AG09319 (cell line): ENCODE measurements around the gene NLGN1.
"Not testable (repeated sequence)": the region's sequence is repeated elsewhere in the genome, so short reads cannot be mapped to it uniquely, and the experiment has no call there.

Experiments used
- DNase-seq: peaks from one replicate; pipeline ENCODE4 v3.0.0-alpha.2; 2010; ENCODE audit warnings: low read depth; ENCODE audit errors: extremely low read depth
- TF ChIP-seq, protein P1 (sequence below): IDR thresholded peaks from 2 replicates; pipeline ENCODE4 v1.5.1; 2011; ENCODE audit warnings: low read depth, mild to moderate bottlenecking, inconsistent platforms, low read length, moderate library complexity

The NLGN1 gene

DNA sequence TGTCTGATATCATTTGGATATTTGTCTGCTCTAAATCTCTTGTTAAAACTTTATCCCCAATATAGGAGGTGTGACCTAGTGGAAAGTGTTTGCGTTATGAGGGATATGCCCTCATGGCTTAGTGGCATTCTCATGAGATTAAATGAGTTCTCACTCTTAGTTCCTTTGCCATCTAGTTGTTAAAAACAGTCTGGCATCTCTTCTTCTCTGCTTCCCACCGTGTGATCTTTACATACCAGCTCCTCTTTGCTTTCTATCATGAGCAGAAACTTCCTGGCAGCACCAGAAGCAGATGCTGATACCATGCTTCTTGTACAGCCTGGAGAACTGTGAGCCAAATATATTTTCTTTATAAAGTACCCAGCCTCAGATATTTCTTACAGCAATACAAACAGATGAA is 33.0 kb downstream of the NLGN1 start:
- no peak for DNase-seq
- TF ChIP-seq, protein P1, sequence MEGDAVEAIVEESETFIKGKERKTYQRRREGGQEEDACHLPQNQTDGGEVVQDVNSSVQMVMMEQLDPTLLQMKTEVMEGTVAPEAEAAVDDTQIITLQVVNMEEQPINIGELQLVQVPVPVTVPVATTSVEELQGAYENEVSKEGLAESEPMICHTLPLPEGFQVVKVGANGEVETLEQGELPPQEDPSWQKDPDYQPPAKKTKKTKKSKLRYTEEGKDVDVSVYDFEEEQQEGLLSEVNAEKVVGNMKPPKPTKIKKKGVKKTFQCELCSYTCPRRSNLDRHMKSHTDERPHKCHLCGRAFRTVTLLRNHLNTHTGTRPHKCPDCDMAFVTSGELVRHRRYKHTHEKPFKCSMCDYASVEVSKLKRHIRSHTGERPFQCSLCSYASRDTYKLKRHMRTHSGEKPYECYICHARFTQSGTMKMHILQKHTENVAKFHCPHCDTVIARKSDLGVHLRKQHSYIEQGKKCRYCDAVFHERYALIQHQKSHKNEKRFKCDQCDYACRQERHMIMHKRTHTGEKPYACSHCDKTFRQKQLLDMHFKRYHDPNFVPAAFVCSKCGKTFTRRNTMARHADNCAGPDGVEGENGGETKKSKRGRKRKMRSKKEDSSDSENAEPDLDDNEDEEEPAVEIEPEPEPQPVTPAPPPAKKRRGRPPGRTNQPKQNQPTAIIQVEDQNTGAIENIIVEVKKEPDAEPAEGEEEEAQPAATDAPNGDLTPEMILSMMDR = no peak

DNA sequence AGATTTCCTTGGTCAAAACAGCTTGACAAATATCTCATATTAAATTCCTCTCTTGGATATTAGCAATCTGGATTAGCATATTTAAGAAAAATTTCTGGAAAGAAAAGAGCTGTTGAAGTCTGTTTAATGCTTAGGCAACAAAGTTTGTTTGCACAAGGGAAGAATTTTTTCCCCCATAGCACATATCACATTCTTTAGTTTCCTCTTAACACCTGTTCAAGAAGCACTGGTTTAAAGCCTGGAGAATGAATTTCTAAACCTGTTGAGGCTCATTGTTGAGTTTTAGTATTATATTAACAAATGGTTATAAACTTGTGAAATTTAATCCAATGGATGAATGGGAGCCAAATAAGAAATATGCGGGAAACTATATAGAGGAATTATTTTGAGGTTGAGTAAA is 41.5 kb downstream of the NLGN1 start:
- DNase-seq = no peak
- TF ChIP-seq, protein P1 = no peak

DNA sequence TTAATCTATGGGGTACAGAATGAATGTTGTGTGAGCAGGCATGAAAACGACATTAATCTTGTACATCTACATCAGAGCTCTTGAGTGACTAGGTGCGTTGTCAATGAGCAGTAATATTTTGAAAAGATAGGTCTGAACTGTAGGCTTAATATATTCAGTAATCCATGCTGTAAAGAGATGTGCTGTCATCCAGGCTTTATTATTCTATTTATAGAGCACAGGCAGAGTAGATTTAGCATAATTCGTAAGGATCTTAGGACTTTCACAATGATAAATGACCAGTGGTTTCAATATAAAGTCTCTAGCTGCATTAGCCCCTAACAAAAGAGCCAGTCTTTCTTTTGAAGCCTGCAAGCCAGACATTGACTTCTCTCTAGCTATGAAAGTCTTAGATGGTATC is 43.0 kb downstream of the NLGN1 start:
- TF ChIP-seq, protein P1 = no peak
- DNase-seq = no peak

DNA sequence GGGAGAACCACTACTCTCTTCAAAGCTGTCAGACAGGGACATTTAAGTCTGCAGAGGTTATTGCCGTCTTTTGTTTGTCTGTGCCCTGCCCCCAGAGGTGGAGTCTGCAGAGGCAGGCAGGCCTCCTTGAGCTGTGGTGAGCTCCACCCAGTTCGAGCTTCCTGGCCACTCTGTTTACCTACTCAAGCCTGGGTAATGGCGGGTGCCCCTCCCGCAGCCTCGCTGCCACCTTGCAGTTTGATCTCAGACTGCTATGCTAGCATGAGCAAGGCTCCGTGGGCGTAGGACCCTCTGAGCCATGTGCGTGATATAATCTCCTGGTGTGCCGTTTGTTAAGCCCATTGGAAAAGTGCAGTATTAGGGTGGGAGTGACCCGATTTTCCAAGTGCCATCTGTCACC is 54.0 kb downstream of the NLGN1 start:
- not testable (repeated sequence) for DNase-seq

DNA sequence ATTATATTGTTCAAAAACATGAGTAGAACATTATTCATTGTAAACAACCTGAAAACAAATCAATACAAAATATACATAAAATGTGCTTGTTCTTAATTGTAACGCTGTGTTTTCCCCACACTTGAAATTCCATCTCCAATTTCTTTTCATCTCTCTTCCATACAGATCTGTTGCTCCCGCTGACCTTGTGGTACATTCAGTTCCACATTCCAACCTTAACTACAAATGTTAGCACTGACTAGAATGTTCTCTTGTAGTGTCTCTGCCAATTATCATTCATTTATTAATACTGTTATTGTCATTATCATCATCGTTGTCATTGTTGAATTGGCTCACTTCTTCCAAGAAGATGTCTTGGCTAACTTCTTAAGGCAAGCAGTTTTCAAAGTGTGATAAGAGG is 65.7 kb downstream of the NLGN1 start:
- DNase-seq = no peak
- TF ChIP-seq, protein P1 = no peak

DNA sequence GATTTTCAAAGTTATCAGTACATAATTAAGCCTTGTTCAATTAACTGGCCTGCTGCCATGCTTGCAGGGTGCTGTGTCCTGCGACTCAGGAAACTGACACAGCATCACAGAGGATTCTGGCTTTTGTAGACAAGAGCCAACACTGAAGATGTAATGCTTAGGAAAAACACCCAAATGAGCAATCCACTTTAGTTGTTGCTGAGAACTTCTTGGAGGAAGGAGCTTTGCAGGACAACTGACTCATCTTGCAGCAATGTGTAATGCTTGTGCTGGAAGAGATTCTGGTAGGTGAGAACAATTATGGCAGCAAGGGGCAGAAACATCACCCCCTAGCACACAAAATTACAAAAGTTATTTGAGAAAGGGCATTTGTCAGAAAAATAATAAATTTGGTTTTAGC is 67.6 kb downstream of the NLGN1 start:
- no peak for DNase-seq
- TF ChIP-seq, protein P1 = no peak

DNA sequence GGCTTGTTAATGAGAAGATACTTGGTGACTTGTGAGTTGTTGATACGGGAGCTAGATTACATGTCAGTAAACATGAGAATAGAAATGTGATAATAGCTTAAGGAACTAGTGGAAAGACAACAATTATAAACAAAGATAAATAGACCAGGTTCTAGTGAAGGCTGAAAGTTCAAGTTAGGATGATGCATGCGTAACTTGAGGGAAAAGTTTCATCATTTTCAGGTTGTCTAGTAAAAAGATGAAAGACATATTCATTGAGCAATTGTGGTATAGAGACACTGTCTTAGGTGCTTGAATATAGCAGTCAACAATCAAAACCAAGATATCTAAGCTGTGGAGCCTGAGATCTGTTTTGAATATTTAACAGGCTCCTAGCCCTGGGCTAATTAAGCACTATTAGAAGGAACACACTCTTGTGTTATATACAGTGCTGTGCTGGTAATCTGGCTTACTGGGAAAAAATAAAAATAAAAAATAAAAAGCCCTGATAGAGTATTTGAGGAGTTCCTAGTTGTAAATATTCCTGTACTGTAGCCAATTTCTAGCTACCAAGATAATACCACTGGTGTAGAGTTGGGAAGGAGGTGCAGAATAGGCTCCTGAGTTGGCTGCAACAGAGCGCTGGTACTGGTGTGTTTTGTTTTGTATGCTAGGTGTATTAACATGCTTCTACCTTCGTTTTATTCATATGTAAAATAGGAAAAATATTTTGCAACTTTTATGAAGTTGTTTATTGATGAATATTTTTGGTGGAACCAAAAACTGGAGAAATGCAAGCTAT is 68.5 kb downstream of the NLGN1 start:
- no peak for DNase-seq
- TF ChIP-seq, protein P1 = no peak

DNA sequence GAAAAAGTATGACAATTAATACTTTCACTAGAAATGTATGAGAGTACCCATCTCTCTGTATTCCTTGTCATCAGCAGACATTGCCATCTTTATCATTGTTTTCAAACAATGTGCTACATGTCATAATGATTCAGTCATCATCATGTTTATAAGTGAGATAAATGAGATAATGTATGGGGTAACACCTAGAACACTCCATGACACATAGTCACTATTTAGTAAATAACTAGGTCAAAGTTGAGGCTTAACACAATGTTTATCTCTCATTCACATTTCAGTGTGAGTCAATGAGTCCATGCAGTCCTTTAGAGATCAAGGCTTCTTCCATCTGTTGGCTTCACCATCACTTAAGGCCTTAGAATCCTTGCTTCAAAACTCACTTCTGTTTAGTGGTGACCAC is 70.0 kb downstream of the NLGN1 start:
- TF ChIP-seq, protein P1 = no peak
- DNase-seq = no peak
